A549 treated with DMSO at 1 μM for 4 hours (cell line): ENCODE measurements around the gene DOHH. TPM values are rescaled to one million over a fixed set of nuclear protein-coding genes. Genes with fewer than 3 reads are reported as not detected.

Experiments used
- total RNA-seq: library from RNA; stranded (reverse); fragments of 200-300 nt; extraction: Qiagen RNA extraction; gene quantifications from 5 replicates; pipeline ENCODE4 v1.2.3, GENCODE V29; 2022; ENCODE audit warnings: low read depth

The DOHH gene
- 11.3 to 21.5 TPM (median 16.8 TPM) in 5 replicates for total RNA-seq

GRCh38 chr19:3500429-3501101, at the start of gene DOHH:
Gene DOHH (minus strand): TSS chr19:3500674. CDS start chr19:3496814, 3,860 bp downstream.

GRCh38 chr19:3538965-3539755, 38.7 kb upstream of the DOHH start, which contains the start of gene TEKTIP1:
Gene TEKTIP1 (plus strand): TSS chr19:3539174. CDS start chr19:3539178, 4 bp downstream.

GRCh38 chr19:3505598-3506383, 5.3 kb upstream of the DOHH start, which contains the start of gene FZR1:
Gene FZR1 (plus strand): TSS chr19:3506311. CDS start chr19:3522990, 16,679 bp downstream.

GRCh38 chr19:3483226-3483628, 17.2 kb downstream of the DOHH start, which contains the start of gene SMIM44:
Gene SMIM44 (minus strand): TSS chr19:3483441. CDS start chr19:3483403, 38 bp downstream.

GRCh38 chr19:3480383-3481091, 19.9 kb downstream of the DOHH start, which contains the start of gene SMIM24:
Gene SMIM24 (minus strand): TSS chr19:3480525. CDS start chr19:3480463, 62 bp downstream.

Other genes starting within 250 kb of the DOHH start
- 33.9 to 51.5 TPM (median 40.4 TPM) in 5 replicates for gene NFIC, start 134.1 kb downstream of the DOHH start, total RNA-seq
- gene SMIM24, start 20.1 kb downstream of the DOHH start, total RNA-seq, result 0.45 to 0.97 TPM (median 0.62 TPM) in 5 replicates
- gene SMIM44, start 17.2 kb downstream of the DOHH start, total RNA-seq, result not detected in 5 replicates
- gene FZR1, start 5.6 kb upstream of the DOHH start, total RNA-seq, result 21.8 to 35.0 TPM (median 29.2 TPM) in 5 replicates
- 0.16 TPM in 1 of 5 replicates, not detected in the others for gene TEKTIP1, start 38.5 kb upstream of the DOHH start, total RNA-seq
- gene MFSD12, start 56.9 kb upstream of the DOHH start, total RNA-seq, result 137 to 186 TPM (median 169 TPM) in 5 replicates
- 42.1 to 71.9 TPM (median 58.4 TPM) in 5 replicates for gene HMG20B, start 72.3 kb upstream of the DOHH start, total RNA-seq
- gene GIPC3, start 84.8 kb upstream of the DOHH start, total RNA-seq, result 0.19 to 0.33 TPM (median 0.25 TPM) in 5 replicates
- 0.59 to 1.1 TPM (median 0.65 TPM) in 5 replicates for gene TBXA2R, start 106.2 kb upstream of the DOHH start, total RNA-seq
- gene CACTIN, start 126.1 kb upstream of the DOHH start, total RNA-seq, result 12.2 to 20.1 TPM (median 18.8 TPM) in 5 replicates
- 7.4 to 14.1 TPM (median 11.5 TPM) in 5 replicates for gene PIP5K1C, start 199.8 kb upstream of the DOHH start, total RNA-seq
- 0.38 to 0.73 TPM (median 0.53 TPM) in 5 replicates for gene TJP3, start 207.7 kb upstream of the DOHH start, total RNA-seq